HepG2 (cell line): ENCODE results near the gene TTLL8. TPM values are rescaled to one million over a fixed set of nuclear protein-coding genes. Genes with fewer than 3 reads are reported as not detected.

Experiments used
- ATAC-seq: fragments of 200-7000 bp; cut with Tn5 transposase; 3 replicates; pipeline ENCODE4 v1.9.1; 2020; ENCODE audit warnings: mild to moderate bottlenecking, moderate library complexity
- BruUV-seq: library from RNA; stranded (reverse); fragments of 400-500 nt; replicated peaks from 2 replicates; lab custom pipeline; 2021; lab: Mats Ljungman, UMichigan
- CTCF ChIA-PET: fragments of 300-600 bp; formaldehyde crosslinking; extraction: SDS; loops from one replicate; lab custom pipeline; 2021; ENCODE audit warnings: low total read pairs, inconsistent platforms, low intra/inter-chr PET ratio; lab: Yijun Ruan, JAX
- POLR2A ChIA-PET: fragments of 350-600 bp; sonication (Branson Sonifier 250); formaldehyde crosslinking; loops from one replicate; lab custom pipeline; 2020; ENCODE audit warnings: antibody characterized with exemption, inconsistent platforms; lab: Yijun Ruan, JAX
- DNase-seq: peaks from one replicate; pipeline ENCODE4 v3.0.0-alpha.2; 2015; ENCODE audit warnings: low spot score
- FAIRE-seq: peaks from 3 replicates; lab custom pipeline; 2011; peaks lifted over from hg19 to GRCh38; lab: Jason Lieb, UNC
- H2AFZ ChIP-seq: one replicate; pipeline ENCODE4 v1.6.1; 2011; ENCODE audit warnings: low read length, inconsistent platforms
- H3K27ac ChIP-seq: fragments of 300-600 bp; 3 replicates; pipeline ENCODE4 v1.8.0; 2011; ENCODE audit warnings: mixed run types, mild to moderate bottlenecking, mixed read lengths, low read length, inconsistent platforms; ENCODE audit not compliant: insufficient read depth; ENCODE audit errors: extremely low read length
- H3K27me3 ChIP-seq, 2 experiments: fragments of 200-600 bp in 1 of 2; 2 replicates in 1 of 2; 3 replicates in 1 of 2; pipeline versions ENCODE4 v1.6.0 to v1.8.0; 2011; ENCODE audit warnings: low read length in 2 of 2, mild to moderate bottlenecking in 2 of 2, moderate library complexity in 2 of 2, inconsistent platforms in 1 of 2; ENCODE audit not compliant: insufficient read depth in 2 of 2, control insufficient read depth in 1 of 2
- H3K36me3 ChIP-seq, 2 experiments: fragments of 200-600 bp in 1 of 2; replicated peaks in 1 of 2; 2 replicates in 1 of 2; 3 replicates in 1 of 2; pipeline versions ENCODE4 v1.5.1 to v1.8.0; 2011; ENCODE audit warnings: low read length in 2 of 2, inconsistent platforms in 1 of 2; ENCODE audit not compliant: insufficient read depth in 2 of 2, control insufficient read depth in 1 of 2
- H3K4me1 ChIP-seq: 2 replicates; pipeline ENCODE4 v1.5.1; 2012; ENCODE audit warnings: low read length, inconsistent platforms; ENCODE audit not compliant: insufficient read depth
- H3K4me2 ChIP-seq: 2 replicates; pipeline ENCODE4 v1.6.0; 2011; ENCODE audit warnings: low read depth, low read length, inconsistent platforms
- H3K4me3 ChIP-seq, 3 experiments: fragments of 200-600 bp in 1 of 3; sonication (generic), shearing (Covaris generic) in 1 of 3; replicated peaks in 1 of 3; 2 replicates each; pipeline ENCODE4 v1.5.1; 2011 to 2016; ENCODE audit warnings: low read length in 3 of 3, inconsistent platforms in 2 of 3, low read depth in 2 of 3, mild to moderate bottlenecking in 2 of 3, control low read depth in 1 of 3, mixed read lengths in 1 of 3; ENCODE audit not compliant: insufficient read depth in 1 of 3
- H3K79me2 ChIP-seq: one replicate; pipeline ENCODE4 v1.6.1; 2011; ENCODE audit warnings: low read length, inconsistent platforms; ENCODE audit not compliant: insufficient read depth
- H3K9ac ChIP-seq: 2 replicates; pipeline ENCODE4 v1.6.0; 2011; ENCODE audit warnings: mild to moderate bottlenecking, low read depth, low read length, inconsistent platforms; ENCODE audit not compliant: insufficient read depth
- H3K9me3 ChIP-seq: 2 replicates; pipeline ENCODE4 v1.5.1; 2012; ENCODE audit warnings: mild to moderate bottlenecking, low read length
- H4K20me1 ChIP-seq: 2 replicates; pipeline ENCODE4 v1.6.0; 2011; ENCODE audit warnings: inconsistent platforms, mild to moderate bottlenecking, low read length, moderate library complexity; ENCODE audit not compliant: insufficient read depth
- BCL3 ChIP-seq: sonication (generic); formaldehyde crosslinking; IDR thresholded peaks from 2 replicates; pipeline ENCODE4 v1.5.1; 2020; ENCODE audit warnings: mild to moderate bottlenecking, missing genetic modification reagents, moderate library complexity
- FOXO4 ChIP-seq: sonication (generic); formaldehyde crosslinking; conservative IDR thresholded peaks from 2 replicates; pipeline ENCODE4 v1.8.1; 2023; ENCODE audit warnings: missing genetic modification reagents
- HNRNPLL ChIP-seq: fragments of 200-400 bp; formaldehyde crosslinking; IDR thresholded peaks from 2 replicates; pipeline ENCODE4 v1.6.1; 2017; ENCODE audit warnings: mild to moderate bottlenecking, low read depth, low read length; ENCODE audit not compliant: poor library complexity, severe bottlenecking
- RBM39 ChIP-seq: fragments of 200-400 bp; formaldehyde crosslinking; IDR thresholded peaks from one replicate; pipeline ENCODE4 v1.6.1; 2018; ENCODE audit warnings: antibody characterized with exemption, mild to moderate bottlenecking, low read depth, low read length; ENCODE audit not compliant: poor library complexity, severe bottlenecking
- WGBS: methylation state at CpG from one replicate; pipeline ENCODE4 v1.1.6; 2017; ENCODE audit warnings: low lambda C conversion rate; 5-methylcytosine and 5-hydroxymethylcytosine counted together
- in situ Hi-C: cut with HindIII; loops from 2 replicates; pipeline ENCODE4 v1.10.0; 2017; ENCODE audit warnings: low pct_unique_long_range_greater_than_20kb; ENCODE audit not compliant: extremely low pct_ligation_motif_present
- intact Hi-C: fragments of 100-400 bp; cut with micrococcal nuclease; formaldehyde crosslinking; loops from one replicate; pipeline ENCODE4 v1.10.0; 2022; ENCODE audit not compliant: unreplicated experiment
- polyA plus RNA-seq, 8 experiments: library from polyadenylated mRNA; depleted of rRNA in 3 of 8; stranded (reverse) in 7 of 8; unstranded in 1 of 8; fragments of >200 nt; fragmentation: Illumina TruSeq in 4 of 8; extraction: Trizol in 4 of 8; gene quantifications; 2 replicates each; pipeline versions ENCODE4 v1.2.1 to v1.2.3, GENCODE V29; 2011 to 2016; ENCODE audit warnings: low read depth in 4 of 8, missing spikeins in 1 of 8, mixed read lengths in 1 of 8; ENCODE audit not compliant: insufficient read depth in 1 of 8
- total RNA-seq, 5 experiments: library from RNA; depleted of rRNA; stranded (reverse); fragments of >200 nt; fragmentation: Illumina TruSeq; extraction: Trizol; gene quantifications; 2 replicates each; pipeline ENCODE4 v1.2.3, GENCODE V29; 2016; ENCODE audit warnings: low read depth in 1 of 5

TTLL8 gene
- total and polyA plus RNA-seq, 2 of the 13 experiments (the other 11 are each of a cell fraction or from before 2014, with no cell fraction given): not detected

- no peaks in the 10 kb centered on the region for H3K9me3 ChIP-seq
- H3K9ac ChIP-seq: no peak overlapping the region
- no peak overlapping the region for H3K4me3 ChIP-seq
- ChIA-PET CTCF (no interaction called here), POLR2A (no interaction called here)
- no peak overlapping the region for H3K27ac ChIP-seq
- intact Hi-C loops (no loop called here), in situ Hi-C loops (no loop called here)
- no peak; the same call in 2 of the 3 replicates for ATAC-seq
- TF ChIP-seq BCL3 (CRISPR knock-in tag) (no peak), RBM39 (no peak), FOXO4 (CRISPR knock-in tag) (no peak), HNRNPLL (peak; percentile 22)
- no TSS peak for BruUV-seq
- no peak overlapping the region for H3K4me2 ChIP-seq
- no peak for FAIRE-seq
- no peaks in the 10 kb centered on the region for H4K20me1 ChIP-seq
- no peaks in the 10 kb centered on the region for H3K36me3 ChIP-seq
- DNase-seq: no peak
- no peak overlapping the region for H2AFZ ChIP-seq
- H3K27me3 ChIP-seq: peaks cover 4 to 37% of the 10 kb centered on the region in 2 experiments
- no peaks in the 10 kb centered on the region for H3K4me1 ChIP-seq
- WGBS: 48% methylated on average over 23 of the region's 27 CpGs
- H3K79me2 ChIP-seq: no peaks in the 10 kb centered on the region
These were observed 3.2 kb upstream of the TTLL8 start for GRCh38 chr22:50061141-50061823.
